ENCODE data around the gene NRDC. TPM values are rescaled to one million over a fixed set of nuclear protein-coding genes. Genes with fewer than 3 reads are reported as not detected.

Gene NRDC
- total RNA-seq, 1 experiment from 2014 or later = 147 TPM

GRCh38 chr1:51750218-51750617, 128.3 kb downstream of the NRDC start:
- no peaks in the 10 kb centered on the region for H3K9me3 Mint-ChIP-seq
- H2BK15ac ChIP-seq (ENCODE audit: low read depth, low read length) = no peak overlapping the region
- no peak overlapping the region for H2BK12ac ChIP-seq (ENCODE audit: insufficient read length, low read depth, low read length)
- TF ChIP-seq, protein P1, sequence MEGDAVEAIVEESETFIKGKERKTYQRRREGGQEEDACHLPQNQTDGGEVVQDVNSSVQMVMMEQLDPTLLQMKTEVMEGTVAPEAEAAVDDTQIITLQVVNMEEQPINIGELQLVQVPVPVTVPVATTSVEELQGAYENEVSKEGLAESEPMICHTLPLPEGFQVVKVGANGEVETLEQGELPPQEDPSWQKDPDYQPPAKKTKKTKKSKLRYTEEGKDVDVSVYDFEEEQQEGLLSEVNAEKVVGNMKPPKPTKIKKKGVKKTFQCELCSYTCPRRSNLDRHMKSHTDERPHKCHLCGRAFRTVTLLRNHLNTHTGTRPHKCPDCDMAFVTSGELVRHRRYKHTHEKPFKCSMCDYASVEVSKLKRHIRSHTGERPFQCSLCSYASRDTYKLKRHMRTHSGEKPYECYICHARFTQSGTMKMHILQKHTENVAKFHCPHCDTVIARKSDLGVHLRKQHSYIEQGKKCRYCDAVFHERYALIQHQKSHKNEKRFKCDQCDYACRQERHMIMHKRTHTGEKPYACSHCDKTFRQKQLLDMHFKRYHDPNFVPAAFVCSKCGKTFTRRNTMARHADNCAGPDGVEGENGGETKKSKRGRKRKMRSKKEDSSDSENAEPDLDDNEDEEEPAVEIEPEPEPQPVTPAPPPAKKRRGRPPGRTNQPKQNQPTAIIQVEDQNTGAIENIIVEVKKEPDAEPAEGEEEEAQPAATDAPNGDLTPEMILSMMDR (conservative IDR thresholded peaks at IDR 0.05) = no peak
- no peak overlapping the region for H3K4ac ChIP-seq (ENCODE audit: low read depth, low read length)
- no peak overlapping the region for H4K8ac ChIP-seq (replicated peaks; ENCODE audit: insufficient read length, low read depth, low read length)
- WGBS (ENCODE audit: extremely low coverage, insufficient read length, low lambda C conversion rate) = no CpG with 5 or more reads among the region's 3 CpGs
- H2BK120ac ChIP-seq (ENCODE audit: low read depth, low read length, poor library complexity, severe bottlenecking) = no peak overlapping the region
- H3K27ac ChIP-seq (ENCODE audit: insufficient read length, low read depth, low read length) = no peak overlapping the region
- H3K79me1 ChIP-seq (ENCODE audit: insufficient read depth, low read depth, low read length, poor library complexity, severe bottlenecking) = no peaks in the 10 kb centered on the region
- H2AK5ac ChIP-seq (ENCODE audit: insufficient read length, low read length) = no peak overlapping the region
- H3K14ac ChIP-seq (ENCODE audit: insufficient read depth, low read length) = no peak overlapping the region
- peaks cover 5 to 32% (median 27%) of the 10 kb centered on the region in 3 experiments; a peak in 6 of 7 replicates for H3K36me3 Mint-ChIP-seq (ENCODE audit: insufficient read depth in 1 of 3, low read depth in 3 of 3)
- H3K27me3 Mint-ChIP-seq (ENCODE audit: low read depth) = no peaks in the 10 kb centered on the region
- no peak overlapping the region for H3T11ph ChIP-seq (ENCODE audit: low read length)
- no peak overlapping the region for H2BK5ac ChIP-seq (ENCODE audit: insufficient read length, low read length)
- peaks cover 2 to 3% of the 10 kb centered on the region in 2 experiments; a peak in 2 of 4 replicates for H3K4me1 Mint-ChIP-seq
- H4K5ac ChIP-seq (ENCODE audit: insufficient read length, low read depth, low read length) = no peak overlapping the region
- H4K20me1 ChIP-seq (ENCODE audit: control insufficient read depth, insufficient read depth, insufficient read length) = no peaks in the 10 kb centered on the region
- no peak overlapping the region for H3K9ac ChIP-seq (ENCODE audit: extremely low read depth, insufficient read length, low read length)
- no peak overlapping the region for H4K91ac ChIP-seq (ENCODE audit: insufficient read length, low read depth, low read length)
- H2AFZ ChIP-seq (ENCODE audit: low read length) = no peak overlapping the region
- H2BK20ac ChIP-seq (ENCODE audit: low read depth, low read length, poor library complexity, severe bottlenecking) = no peak overlapping the region
- H3K4me3 Mint-ChIP-seq = no peak overlapping the region
- no peak overlapping the region for H3K56ac ChIP-seq (ENCODE audit: insufficient read length, low read depth, low read length)
- H3K23ac ChIP-seq (ENCODE audit: insufficient read length, low read depth, low read length) = no peak overlapping the region
- H3K4me2 ChIP-seq (ENCODE audit: insufficient read depth, insufficient read length, low read length) = no peak overlapping the region
- no peaks in the 10 kb centered on the region for H3K4me1 ChIP-seq (ENCODE audit: insufficient read depth, low read length)
- no peak for DNase-seq
- no peaks in the 10 kb centered on the region for H3K23me2 ChIP-seq (ENCODE audit: insufficient read length, low read depth, low read length, poor library complexity, severe bottlenecking)
- H3K9me3 ChIP-seq (ENCODE audit: control insufficient read depth, low read depth, low read length) = no peaks in the 10 kb centered on the region
- no peaks in the 10 kb centered on the region for H3K27me3 ChIP-seq (ENCODE audit: insufficient read depth, low read length)
- no peak overlapping the region for H3K27ac Mint-ChIP-seq
- no peak overlapping the region for H3K18ac ChIP-seq (ENCODE audit: insufficient read length, low read depth, low read length)
- no peaks in the 10 kb centered on the region for H3K79me2 ChIP-seq (ENCODE audit: insufficient read depth, low read length)

Measured in H9 (cell line).